Colonic mucosa (tissue), 4 donors: ENCODE results near the gene ECHS1. TPM values are rescaled to one million over a fixed set of nuclear protein-coding genes. Genes with fewer than 3 reads are reported as not detected.
A peak's percentile ranks its signal among the peaks of the same experiment; 100 is the strongest.

Source experiments
- DNase-seq: peaks from one replicate; pipeline ENCODE4 v3.0.0-alpha.2; 2020
- H3K27ac ChIP-seq: fragments of 200-600 bp; one replicate; pipeline ENCODE4 v1.8.0; 2021
- H3K27me3 ChIP-seq: fragments of 200-600 bp; one replicate; pipeline ENCODE4 v1.8.0; 2021
- H3K36me3 ChIP-seq: fragments of 200-600 bp; one replicate; pipeline ENCODE4 v1.8.0; 2021
- H3K4me1 ChIP-seq: fragments of 200-600 bp; one replicate; pipeline ENCODE4 v1.8.0; 2021; ENCODE audit warnings: mild to moderate bottlenecking
- H3K4me3 ChIP-seq: fragments of 200-600 bp; one replicate; pipeline ENCODE4 v1.8.0; 2021
- H3K9ac ChIP-seq, 2 donors: one replicate each; pipeline ENCODE4 v1.7.0; 2013; ENCODE audit warnings: control low read depth in 2 of 2, low read depth in 2 of 2, low read length in 2 of 2
- H3K9me3 ChIP-seq: fragments of 200-600 bp; one replicate; pipeline ENCODE4 v1.8.0; 2021
- intact Hi-C: fragments of 100-400 bp; cut with DNase I; formaldehyde crosslinking; loops from one replicate; pipeline ENCODE4 v1.14.1; 2022
- total RNA-seq, 2 donors: library from RNA; stranded (reverse); fragmentation: NEBNext Ultra II Directional in 1 of 2; extraction: Animal tissue kit (Norgen Biotek cat#: 25700) in 1 of 2; gene quantifications; one replicate each; pipeline ENCODE4 v1.2.1, GENCODE V29; 2021
- TF ChIP-seq, protein P1 (sequence below): fragments of 200-600 bp; IDR thresholded peaks from one replicate; pipeline ENCODE4 v1.8.0; 2022; ENCODE audit warnings: antibody characterized with exemption, mild to moderate bottlenecking
- donor health status: healthy.
- donor health status: DM: no; HTN: no; CAD: no.
- donor health status: DM: no; HTN: no; CAD: no.

The ECHS1 gene
- total RNA-seq, 2 donors from 2014 or later = 188 to 214 TPM

DNA sequence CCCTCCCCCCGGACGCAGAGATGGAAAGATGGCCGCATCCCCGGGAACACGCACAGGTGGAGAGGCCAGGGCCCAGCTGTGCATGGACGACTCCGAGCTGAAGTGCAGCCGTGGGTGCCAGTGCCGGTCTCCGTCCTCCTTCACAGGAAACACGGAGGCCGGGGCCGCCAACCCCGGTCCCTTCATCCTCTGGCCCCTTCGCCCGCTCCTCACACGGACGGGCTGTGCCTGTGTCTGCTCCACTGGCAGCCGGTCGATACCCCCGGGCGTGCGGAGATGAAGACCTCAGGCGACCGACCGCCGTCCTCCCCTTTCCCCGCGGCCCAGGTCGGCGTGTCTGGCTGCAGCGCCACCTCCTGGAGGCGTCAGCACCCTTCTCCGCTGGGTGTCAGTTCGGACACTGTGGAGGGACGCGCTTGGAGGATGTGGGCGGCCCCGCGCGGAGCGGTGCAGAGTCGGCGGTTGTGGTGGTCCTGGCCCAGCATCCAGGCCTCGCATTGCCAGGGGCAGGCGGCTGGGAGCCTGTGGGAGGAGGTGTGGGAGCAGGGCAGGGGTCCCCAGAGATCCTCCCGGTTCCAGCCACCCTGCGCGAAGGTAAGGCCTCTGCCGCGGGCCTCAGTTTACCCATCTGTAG, 54.5 kb downstream of the ECHS1 start:
- no peak overlapping the region for H3K27ac ChIP-seq
- no peaks in the 10 kb centered on the region for H3K27me3 ChIP-seq
- H3K4me3 ChIP-seq = peak overlapping the region; percentile 29
- DNase-seq = peak; percentile 60
- H3K9me3 ChIP-seq = no peaks in the 10 kb centered on the region
- TF ChIP-seq, protein P1, sequence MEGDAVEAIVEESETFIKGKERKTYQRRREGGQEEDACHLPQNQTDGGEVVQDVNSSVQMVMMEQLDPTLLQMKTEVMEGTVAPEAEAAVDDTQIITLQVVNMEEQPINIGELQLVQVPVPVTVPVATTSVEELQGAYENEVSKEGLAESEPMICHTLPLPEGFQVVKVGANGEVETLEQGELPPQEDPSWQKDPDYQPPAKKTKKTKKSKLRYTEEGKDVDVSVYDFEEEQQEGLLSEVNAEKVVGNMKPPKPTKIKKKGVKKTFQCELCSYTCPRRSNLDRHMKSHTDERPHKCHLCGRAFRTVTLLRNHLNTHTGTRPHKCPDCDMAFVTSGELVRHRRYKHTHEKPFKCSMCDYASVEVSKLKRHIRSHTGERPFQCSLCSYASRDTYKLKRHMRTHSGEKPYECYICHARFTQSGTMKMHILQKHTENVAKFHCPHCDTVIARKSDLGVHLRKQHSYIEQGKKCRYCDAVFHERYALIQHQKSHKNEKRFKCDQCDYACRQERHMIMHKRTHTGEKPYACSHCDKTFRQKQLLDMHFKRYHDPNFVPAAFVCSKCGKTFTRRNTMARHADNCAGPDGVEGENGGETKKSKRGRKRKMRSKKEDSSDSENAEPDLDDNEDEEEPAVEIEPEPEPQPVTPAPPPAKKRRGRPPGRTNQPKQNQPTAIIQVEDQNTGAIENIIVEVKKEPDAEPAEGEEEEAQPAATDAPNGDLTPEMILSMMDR = peak; percentile 75
- no peaks in the 10 kb centered on the region for H3K4me1 ChIP-seq
- intact Hi-C loops = no loop called here
- no peaks in the 10 kb centered on the region for H3K36me3 ChIP-seq
- peak overlapping the region in 1 of 2 donors; percentile 60 for H3K9ac ChIP-seq

DNA sequence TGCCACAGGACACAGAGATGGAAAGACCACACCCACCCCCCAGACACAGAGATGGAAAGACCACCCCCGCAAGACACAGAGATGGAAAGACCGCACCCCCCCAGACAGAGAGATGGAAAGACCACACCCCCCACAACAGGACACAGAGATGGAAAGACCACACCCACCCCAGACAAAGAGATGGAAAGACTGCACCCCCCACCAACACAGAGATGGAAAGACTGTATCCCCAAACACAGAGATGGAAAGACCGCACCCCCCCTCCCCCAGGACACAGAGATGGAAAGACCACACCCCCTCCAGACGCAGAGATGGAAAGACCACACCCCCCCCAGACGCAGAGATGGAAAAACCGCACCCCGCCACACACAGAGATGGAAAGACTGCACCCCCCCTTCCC, 56.4 kb downstream of the ECHS1 start:
- H3K9me3 ChIP-seq = no peaks in the 10 kb centered on the region
- TF ChIP-seq, protein P1 = no peak
- no peaks in the 10 kb centered on the region for H3K36me3 ChIP-seq
- H3K9ac ChIP-seq = no peak overlapping the region
- no peaks in the 10 kb centered on the region for H3K27me3 ChIP-seq
- intact Hi-C loops = no loop called here
- DNase-seq = no peak
- H3K27ac ChIP-seq = no peak overlapping the region
- no peaks in the 10 kb centered on the region for H3K4me1 ChIP-seq
- H3K4me3 ChIP-seq = no peak overlapping the region

DNA sequence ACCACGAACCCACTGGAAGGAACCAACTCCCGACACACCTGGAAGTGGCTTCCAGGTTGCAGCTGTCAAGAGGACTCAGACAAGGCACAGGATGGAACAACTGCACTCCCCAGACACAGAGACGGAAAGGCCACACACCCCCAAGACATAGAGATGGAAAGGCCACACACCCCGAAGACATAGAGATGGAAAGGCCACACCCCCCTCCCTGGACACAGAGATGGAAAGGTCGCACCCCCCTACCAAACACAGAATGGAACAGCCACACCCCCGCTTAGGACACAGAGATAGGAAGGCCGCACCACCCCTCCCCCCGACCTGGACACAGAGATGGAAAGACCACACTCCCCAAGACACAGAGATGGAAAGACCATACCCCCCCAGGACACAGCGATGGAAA, 56.9 kb downstream of the ECHS1 start:
- TF ChIP-seq, protein P1 = no peak
- Histone ChIP-seq H3K9me3 (no peaks in the 10 kb centered on the region), H3K36me3 (no peaks in the 10 kb centered on the region), H3K4me1 (no peaks in the 10 kb centered on the region), H3K9ac (no peak overlapping the region), H3K27me3 (no peaks in the 10 kb centered on the region), H3K4me3 (no peak overlapping the region), H3K27ac (no peak overlapping the region)
- intact Hi-C loops = no loop called here
- no peak for DNase-seq

DNA sequence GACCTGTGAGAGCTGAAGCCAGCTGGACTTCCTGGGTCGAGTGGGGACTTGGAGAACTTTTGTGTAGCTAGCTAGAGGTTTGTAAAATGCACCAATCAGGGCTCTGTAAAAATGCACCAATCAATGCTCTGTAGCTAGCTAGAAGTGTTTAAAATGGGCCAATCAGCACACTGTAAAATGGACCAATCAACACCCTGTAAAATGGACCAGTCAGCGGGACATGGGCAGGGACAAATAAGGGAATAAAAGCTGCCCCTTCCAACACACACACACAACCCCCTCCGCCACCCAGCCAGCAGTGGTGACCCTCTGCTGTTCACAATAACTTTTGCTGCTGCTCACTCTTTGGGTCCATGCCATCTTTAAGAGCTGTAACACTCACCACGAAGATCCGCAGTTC, 57.3 kb downstream of the ECHS1 start:
- Histone ChIP-seq H3K9ac (no peak overlapping the region), H3K4me3 (no peak overlapping the region), H3K27me3 (no peaks in the 10 kb centered on the region), H3K36me3 (no peaks in the 10 kb centered on the region), H3K9me3 (no peaks in the 10 kb centered on the region), H3K4me1 (no peaks in the 10 kb centered on the region), H3K27ac (no peak overlapping the region)
- DNase-seq = no peak
- intact Hi-C loops = no loop called here
- TF ChIP-seq, protein P1 = no peak

DNA sequence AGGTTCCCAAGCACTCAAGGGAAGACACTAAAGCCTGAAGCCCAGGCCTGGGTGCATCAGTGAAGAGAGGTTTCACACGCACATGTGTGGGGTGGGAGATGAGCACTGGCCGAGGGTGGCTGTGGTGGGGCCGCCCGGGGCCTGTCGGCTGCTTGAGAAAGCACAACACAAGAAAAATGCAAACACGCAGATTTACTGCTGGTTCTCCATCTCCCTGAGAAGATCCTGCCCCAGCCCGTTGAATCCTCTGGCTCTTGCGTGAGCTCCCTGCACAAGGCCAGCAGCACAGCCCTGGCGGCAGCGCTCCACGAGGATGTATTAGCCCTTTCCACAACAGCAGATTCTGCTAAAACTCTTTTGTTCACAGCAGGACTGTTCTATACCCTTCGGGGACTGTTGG, 58.2 kb downstream of the ECHS1 start:
- Histone ChIP-seq H3K27me3 (no peaks in the 10 kb centered on the region), H3K36me3 (no peaks in the 10 kb centered on the region), H3K4me3 (no peak overlapping the region), H3K27ac (no peak overlapping the region), H3K4me1 (no peaks in the 10 kb centered on the region), H3K9me3 (no peaks in the 10 kb centered on the region), H3K9ac (no peak overlapping the region)
- DNase-seq = no peak
- TF ChIP-seq, protein P1 = no peak
- intact Hi-C loops = no loop called here
